OCI-LY7 (cell line): ENCODE results near the gene CEP104. TPM values are rescaled to one million over a fixed set of nuclear protein-coding genes. Genes with fewer than 3 reads are reported as not detected.

Experiments
- BruUV-seq: library from RNA; stranded (reverse); fragments of 400-500 nt; replicated peaks from 2 replicates; lab custom pipeline; 2021; lab: Mats Ljungman, UMichigan
- CTCF ChIA-PET: fragments of 300-600 bp; sonication (Branson Sonifier 250); formaldehyde crosslinking; loops from one replicate; lab custom pipeline; 2022; ENCODE audit warnings: antibody characterized with exemption; ENCODE audit not compliant: unreplicated experiment; lab: Charles Lee
- POLR2A ChIA-PET: fragments of 300-600 bp; sonication (Branson Sonifier 250); formaldehyde crosslinking; loops from one replicate; lab custom pipeline; 2022; ENCODE audit warnings: antibody characterized with exemption; lab: Charles Lee
- DNase-seq: peaks from one replicate; pipeline ENCODE4 v3.0.0-alpha.2; 2015; ENCODE audit warnings: low spot score
- H2AFZ ChIP-seq: fragments of 200-600 bp; sonication (generic), shearing (Covaris generic); 2 replicates; pipeline ENCODE4 v1.6.1; 2014; ENCODE audit warnings: mild to moderate bottlenecking, antibody characterized with exemption, low read length, moderate library complexity
- H3K27ac ChIP-seq: fragments of 200-600 bp; sonication (generic); 2 replicates; pipeline ENCODE4 v1.5.1; 2014; ENCODE audit warnings: mixed run types, low read depth, mild to moderate bottlenecking, moderate library complexity, low read length, inconsistent platforms; ENCODE audit not compliant: poor library complexity, severe bottlenecking
- H3K36me3 ChIP-seq: fragments of 200-600 bp; sonication (generic); 2 replicates; pipeline ENCODE4 v1.6.1; 2014; ENCODE audit warnings: mild to moderate bottlenecking, antibody characterized with exemption, low read length, moderate library complexity, mixed read lengths; ENCODE audit not compliant: insufficient read depth
- H3K4me1 ChIP-seq: fragments of 200-600 bp; sonication (generic); 2 replicates; pipeline ENCODE4 v1.5.1; 2014; ENCODE audit warnings: mild to moderate bottlenecking, low read length; ENCODE audit not compliant: insufficient read depth, poor library complexity, severe bottlenecking
- H3K4me2 ChIP-seq: fragments of 200-600 bp; sonication (generic); 2 replicates; pipeline ENCODE4 v1.6.1; 2014; ENCODE audit warnings: mild to moderate bottlenecking, low read length
- H3K4me3 ChIP-seq: fragments of 200-600 bp; sonication (generic); 2 replicates; pipeline ENCODE4 v1.5.1; 2014; ENCODE audit warnings: mild to moderate bottlenecking, low read depth, low read length; ENCODE audit not compliant: poor library complexity, severe bottlenecking
- H3K79me2 ChIP-seq: fragments of 200-600 bp; sonication (generic); 2 replicates; pipeline ENCODE4 v1.6.1; 2016; ENCODE audit warnings: low read depth, mild to moderate bottlenecking, low read length, moderate library complexity, mixed read lengths; ENCODE audit not compliant: insufficient read depth
- H3K9me2 ChIP-seq: fragments of 200-600 bp; sonication (generic); 2 replicates; pipeline ENCODE4 v1.6.1; 2016; ENCODE audit warnings: mild to moderate bottlenecking, low read length, mixed read lengths; ENCODE audit not compliant: insufficient read depth
- H3K9me3 ChIP-seq: fragments of 200-600 bp; sonication (generic); 2 replicates; pipeline ENCODE4 v1.6.1; 2014; ENCODE audit warnings: mild to moderate bottlenecking, mixed run types, low read length, mixed read lengths
- H4K20me1 ChIP-seq: fragments of 200-600 bp; sonication (generic); 2 replicates; pipeline ENCODE4 v1.6.1; 2014; ENCODE audit warnings: mild to moderate bottlenecking, antibody characterized with exemption, low read length, moderate library complexity, mixed read lengths; ENCODE audit not compliant: insufficient read depth
- CTCF ChIP-seq: fragments of 200-600 bp; sonication (generic); conservative IDR thresholded peaks from 2 replicates; pipeline ENCODE4 v1.5.1; 2014; ENCODE audit warnings: mild to moderate bottlenecking, antibody characterized with exemption, low read length, moderate library complexity, mixed read lengths
- EZH2phosphoT487 ChIP-seq: fragments of 200-600 bp; sonication (generic); IDR thresholded peaks from 2 replicates; pipeline ENCODE4 v1.6.1; 2018; ENCODE audit warnings: low read depth, borderline replicate concordance, mild to moderate bottlenecking, mixed run types, antibody characterized with exemption, low read length, moderate library complexity, mixed read lengths
- intact Hi-C: fragments of 100-400 bp; cut with micrococcal nuclease; formaldehyde crosslinking; loops from one replicate; pipeline ENCODE4 v1.10.0; 2022; ENCODE audit not compliant: unreplicated experiment
- total RNA-seq, 2 experiments: library from RNA; depleted of rRNA in 1 of 2; stranded (reverse); fragments of >200 nt in 1 of 2; shearing (Covaris generic) in 1 of 2; gene quantifications; 2 replicates each; pipeline ENCODE4 v1.2.3, GENCODE V29; 2014 to 2022

The CEP104 gene
- total RNA-seq, 2 experiments from 2014 or later: 26.8 to 71.0 TPM

DNA sequence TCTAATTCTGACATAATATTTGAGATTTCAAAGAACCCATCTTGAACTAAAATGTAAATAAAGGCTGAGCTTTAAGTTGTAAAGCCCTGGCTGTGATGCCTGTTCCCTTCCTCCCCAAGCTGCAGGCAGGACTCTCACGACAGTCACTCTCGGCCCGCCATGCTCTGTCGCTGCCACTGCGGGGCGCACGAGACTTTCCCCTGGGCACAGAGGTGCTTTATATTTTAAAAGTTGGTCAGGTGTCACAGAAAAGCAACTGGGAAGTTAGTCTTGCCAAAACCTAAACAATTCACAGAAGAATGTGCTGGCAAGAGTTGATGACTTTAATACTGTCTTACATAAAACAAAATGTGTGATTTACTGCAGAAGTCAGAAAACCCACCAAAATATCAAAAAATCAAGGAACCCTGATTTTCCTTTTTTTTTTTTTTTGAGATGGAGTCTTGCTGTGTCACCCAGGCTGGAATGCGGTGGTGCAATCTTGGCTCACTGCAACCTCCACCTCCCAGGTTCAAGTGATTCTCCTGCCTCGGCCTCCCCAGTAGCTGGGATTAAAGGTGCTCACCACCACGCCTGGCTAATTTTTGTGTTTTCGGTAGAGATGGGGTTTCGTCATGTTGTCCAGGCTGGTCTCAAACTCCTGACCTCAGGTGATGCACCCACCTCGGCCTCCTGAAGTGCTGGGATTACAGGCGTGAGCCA lies 71.4 kb downstream of the CEP104 start:
- no TSS peak for BruUV-seq
- intact Hi-C loops: no loop called here
- H3K9me2 ChIP-seq: no peaks in the 10 kb centered on the region
- peaks cover 97% of the 10 kb centered on the region for H3K36me3 ChIP-seq
- no peaks in the 10 kb centered on the region for H3K9me3 ChIP-seq
- TF ChIP-seq EZH2phosphoT487: no peak
- peak; percentile 77 for TF ChIP-seq CTCF
- peak; percentile 36 for DNase-seq
- peaks cover 3% of the 10 kb centered on the region; the same call in 1 of the 2 replicates for H4K20me1 ChIP-seq
- ChIA-PET POLR2A (no interaction called here), CTCF (no interaction called here)
- H3K27ac ChIP-seq: no peak overlapping the region
- 0 out of 2 replicates have a peak, but pooled peaks cover 3% of the 10 kb centered on the region for H3K79me2 ChIP-seq
- no peak overlapping the region for H3K4me2 ChIP-seq
- H3K4me1 ChIP-seq: no peaks in the 10 kb centered on the region
- H2AFZ ChIP-seq: no peak overlapping the region
- H3K4me3 ChIP-seq: no peak overlapping the region

- ChIA-PET POLR2A (no interaction called here), CTCF (no interaction called here)
- intact Hi-C loops: no loop called here
- H3K4me2 ChIP-seq: no peak overlapping the region
- DNase-seq: no peak
- no peak for TF ChIP-seq CTCF
- TF ChIP-seq EZH2phosphoT487: no peak
- H2AFZ ChIP-seq: no peak overlapping the region
- no peak overlapping the region for H3K27ac ChIP-seq
- H3K4me3 ChIP-seq: no peak overlapping the region
- H3K79me2 ChIP-seq: 0 out of 2 replicates have a peak, but pooled peaks cover 3% of the 10 kb centered on the region
- H4K20me1 ChIP-seq: peaks cover 3% of the 10 kb centered on the region; the same call in 1 of the 2 replicates
- no peaks in the 10 kb centered on the region for H3K9me2 ChIP-seq
- no peaks in the 10 kb centered on the region for H3K9me3 ChIP-seq
- peaks cover 97% of the 10 kb centered on the region for H3K36me3 ChIP-seq
- no TSS peak for BruUV-seq
- H3K4me1 ChIP-seq: no peaks in the 10 kb centered on the region
These were observed 72.0 kb downstream of the CEP104 start for GRCh38 chr1:3785045-3785444.
